Measurements from ENCODE around the gene FMO5. TPM values are rescaled to one million over a fixed set of nuclear protein-coding genes. Genes with fewer than 3 reads are reported as not detected.
"Not testable (repeated sequence)": the region's sequence is repeated elsewhere in the genome, so short reads cannot be mapped to it uniquely, and the experiment has no call there.

Gene FMO5
- total RNA-seq, 2 experiments from 2014 or later, result 0.60 to 0.86 TPM

DNA sequence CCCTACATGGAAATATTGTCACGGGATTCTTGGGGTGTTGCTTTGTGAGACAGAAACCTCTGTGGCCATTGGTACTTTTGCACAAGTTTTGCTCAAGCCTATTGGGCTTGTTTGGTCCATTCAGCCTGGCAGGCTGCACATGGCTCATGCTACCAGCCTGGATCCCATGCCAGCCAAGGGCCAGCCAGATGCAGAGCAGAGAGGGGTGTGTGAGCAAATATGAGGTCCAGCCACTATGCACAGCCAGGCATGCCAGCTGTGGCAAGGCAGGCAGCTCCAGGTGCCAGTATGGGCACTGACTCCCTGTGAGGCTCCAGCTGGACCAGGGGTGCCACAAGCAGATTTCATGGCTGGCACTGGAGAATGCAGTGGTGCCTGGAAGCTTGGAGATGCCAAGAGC lies 10.7 kb upstream of the FMO5 start:
- H3K9me3 Mint-ChIP-seq, result peaks cover 3% of the 10 kb centered on the region
- H3K4me3 Mint-ChIP-seq, result no peak overlapping the region
- no peak for ATAC-seq (ENCODE audit: low read depth)
- peaks cover 3% of the 10 kb centered on the region for H3K4me1 Mint-ChIP-seq
- DNase-seq, result no peak
- H3K36me3 Mint-ChIP-seq, result no peaks in the 10 kb centered on the region
- POLR2A ChIA-PET, result no interaction called here
- H3K27ac Mint-ChIP-seq, result no peak overlapping the region
- peaks cover 9% of the 10 kb centered on the region for H3K27me3 Mint-ChIP-seq

DNA sequence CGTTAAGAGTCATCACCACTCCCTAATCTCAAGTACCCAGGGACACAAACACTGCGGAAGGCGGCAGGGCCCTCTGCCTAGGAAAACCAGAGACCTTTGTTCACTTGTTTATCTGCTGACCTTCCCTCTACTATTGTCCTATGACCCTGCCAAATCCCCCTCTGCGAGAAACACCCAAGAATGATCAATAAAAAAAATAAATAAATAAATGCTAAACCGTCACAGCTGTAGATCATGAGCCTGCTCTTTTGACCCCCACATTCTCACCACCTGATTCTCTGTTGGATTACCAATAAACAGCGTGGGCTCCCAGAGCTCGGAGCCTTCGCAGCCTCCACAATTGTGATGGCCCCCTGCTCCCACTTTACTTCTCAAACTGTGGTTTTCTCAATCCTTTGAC lies 8.8 kb upstream of the FMO5 start:
- POLR2A ChIA-PET; DNase-seq; H3K9me3 Mint-ChIP-seq; H3K27ac Mint-ChIP-seq; H3K36me3 Mint-ChIP-seq; H3K4me3 Mint-ChIP-seq; H3K4me1 Mint-ChIP-seq; ATAC-seq (ENCODE audit: low read depth): not testable (repeated sequence)
- peaks cover 13% of the 10 kb centered on the region for H3K27me3 Mint-ChIP-seq

- POLR2A ChIA-PET; DNase-seq; H3K9me3 Mint-ChIP-seq; H3K4me1 Mint-ChIP-seq; ATAC-seq (ENCODE audit: low read depth); H3K4me3 Mint-ChIP-seq; H3K27ac Mint-ChIP-seq; H3K36me3 Mint-ChIP-seq: not testable (repeated sequence)
- peaks cover 13% of the 10 kb centered on the region for H3K27me3 Mint-ChIP-seq
These were observed 5.9 kb upstream of the FMO5 start for GRCh38 chr1:147231032-147231431.

DNA sequence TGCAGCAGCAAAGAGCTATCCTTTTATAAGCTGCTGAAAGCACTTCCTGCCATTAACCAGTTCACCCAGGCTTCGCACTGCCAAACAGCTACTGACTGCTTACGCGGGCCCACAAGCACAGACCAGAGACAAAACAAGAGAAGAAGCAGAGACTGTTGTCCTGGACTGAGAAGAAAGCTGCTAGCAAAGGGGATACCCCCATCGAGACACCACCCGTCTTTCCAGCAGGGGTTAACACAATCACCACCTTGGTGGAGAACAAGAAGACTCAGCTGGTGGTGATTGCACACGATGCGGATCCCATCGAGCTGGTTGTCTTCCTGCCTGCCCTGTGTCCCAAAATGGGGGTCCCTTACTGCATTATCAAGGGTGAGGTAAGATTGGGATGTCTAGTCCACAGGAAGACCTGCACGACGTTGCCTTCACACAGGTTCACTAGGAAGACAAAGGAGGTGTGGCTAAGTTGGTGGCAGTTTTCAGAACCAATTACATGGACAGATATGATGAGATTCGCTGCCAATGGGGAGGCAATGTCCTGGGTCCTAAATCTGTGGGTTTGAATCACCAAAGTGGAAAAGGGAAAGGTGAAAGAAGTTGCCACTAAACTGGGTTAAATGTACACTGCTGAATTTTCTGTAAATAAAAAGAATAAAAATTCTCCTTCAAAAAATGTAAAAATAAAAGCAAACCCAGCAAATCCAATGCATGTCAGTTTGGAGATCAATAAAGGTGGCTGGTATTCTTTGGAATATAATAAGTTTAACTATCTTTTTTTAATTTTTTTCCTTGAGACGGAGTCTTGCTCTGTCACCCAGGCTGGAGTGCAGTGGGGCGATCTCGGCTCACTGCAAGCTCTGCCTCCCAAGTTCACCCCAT lies 1.2 kb downstream of the FMO5 start:
- no peak overlapping the region for H3K4me3 Mint-ChIP-seq
- peaks cover 8% of the 10 kb centered on the region for H3K27me3 Mint-ChIP-seq
- no peaks in the 10 kb centered on the region for H3K36me3 Mint-ChIP-seq
- H3K9me3 Mint-ChIP-seq, result peaks cover 2% of the 10 kb centered on the region
- DNase-seq (no peak), ATAC-seq (ENCODE audit: low read depth) (no peak)
- no peak overlapping the region for H3K27ac Mint-ChIP-seq
- H3K4me1 Mint-ChIP-seq, result peaks cover 17% of the 10 kb centered on the region
- POLR2A ChIA-PET, result no interaction called here

DNA sequence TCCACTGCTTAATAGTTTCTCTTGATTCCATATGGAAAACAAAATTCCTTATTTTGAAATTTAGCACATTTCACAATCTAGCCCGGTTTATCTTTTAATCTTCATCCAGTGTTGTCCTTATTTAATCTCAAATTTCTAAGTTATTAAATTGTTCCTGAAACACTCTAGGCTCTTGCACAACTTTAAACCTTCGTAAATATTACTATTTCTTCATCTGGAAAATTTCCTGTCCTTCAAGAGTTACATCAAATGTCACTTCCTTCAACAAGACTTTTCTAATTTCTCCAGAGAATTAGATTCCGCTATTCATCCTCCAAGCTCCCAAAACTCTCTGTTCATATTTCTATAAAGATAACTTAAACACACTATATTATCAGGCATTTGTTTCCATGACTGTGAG lies 6.5 kb downstream of the FMO5 start:
- peaks cover 4% of the 10 kb centered on the region for H3K27me3 Mint-ChIP-seq
- ATAC-seq (ENCODE audit: low read depth), result no peak
- POLR2A ChIA-PET, result no interaction called here
- H3K4me1 Mint-ChIP-seq, result no peaks in the 10 kb centered on the region
- no peaks in the 10 kb centered on the region for H3K36me3 Mint-ChIP-seq
- no peak for DNase-seq
- no peak overlapping the region for H3K4me3 Mint-ChIP-seq
- no peaks in the 10 kb centered on the region for H3K9me3 Mint-ChIP-seq
- H3K27ac Mint-ChIP-seq, result no peak overlapping the region

- Mint-ChIP-seq H3K4me1 (no peaks in the 10 kb centered on the region), H3K27me3 (peaks cover under 1% of the 10 kb centered on the region), H3K9me3 (no peaks in the 10 kb centered on the region), H3K27ac (no peak overlapping the region), H3K36me3 (no peaks in the 10 kb centered on the region), H3K4me3 (no peak overlapping the region)
- POLR2A ChIA-PET, result no interaction called here
- ATAC-seq (ENCODE audit: low read depth) (no peak), DNase-seq (no peak)
These were observed 8.0 kb downstream of the FMO5 start for GRCh38 chr1:147217141-147217540.

GRCh38 chr1:147216124-147216523 lies 9.0 kb downstream of the FMO5 start:
- Mint-ChIP-seq H3K4me3 (no peak overlapping the region), H3K36me3 (no peaks in the 10 kb centered on the region), H3K27me3 (no peaks in the 10 kb centered on the region), H3K9me3 (no peaks in the 10 kb centered on the region), H3K4me1 (no peaks in the 10 kb centered on the region), H3K27ac (no peak overlapping the region)
- ATAC-seq (ENCODE audit: low read depth), result no peak
- POLR2A ChIA-PET, result no interaction called here
- DNase-seq, result no peak

DNA sequence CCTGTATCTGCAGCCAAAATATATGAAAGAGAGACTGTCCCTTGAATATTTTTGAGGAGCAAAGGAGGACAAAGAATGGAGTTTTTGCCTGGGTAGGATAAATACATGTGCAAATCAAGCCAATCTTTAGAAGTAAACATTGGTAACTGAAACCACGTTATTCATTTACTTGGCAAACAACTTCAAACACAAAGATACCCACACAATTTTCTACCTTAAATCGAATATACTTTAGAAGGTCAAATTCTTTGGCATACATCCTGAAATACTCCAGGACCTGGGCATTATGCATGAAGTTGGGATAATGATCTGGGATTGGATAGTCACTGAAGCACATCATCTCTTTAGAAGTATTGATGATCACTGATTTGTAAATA lies 9.6 kb downstream of the FMO5 start:
- ATAC-seq (ENCODE audit: low read depth) (no peak), DNase-seq (no peak)
- Mint-ChIP-seq H3K9me3 (no peaks in the 10 kb centered on the region), H3K27ac (no peak overlapping the region), H3K4me1 (no peaks in the 10 kb centered on the region), H3K27me3 (no peaks in the 10 kb centered on the region), H3K4me3 (no peak overlapping the region), H3K36me3 (no peaks in the 10 kb centered on the region)
- POLR2A ChIA-PET, result no interaction called here

DNA sequence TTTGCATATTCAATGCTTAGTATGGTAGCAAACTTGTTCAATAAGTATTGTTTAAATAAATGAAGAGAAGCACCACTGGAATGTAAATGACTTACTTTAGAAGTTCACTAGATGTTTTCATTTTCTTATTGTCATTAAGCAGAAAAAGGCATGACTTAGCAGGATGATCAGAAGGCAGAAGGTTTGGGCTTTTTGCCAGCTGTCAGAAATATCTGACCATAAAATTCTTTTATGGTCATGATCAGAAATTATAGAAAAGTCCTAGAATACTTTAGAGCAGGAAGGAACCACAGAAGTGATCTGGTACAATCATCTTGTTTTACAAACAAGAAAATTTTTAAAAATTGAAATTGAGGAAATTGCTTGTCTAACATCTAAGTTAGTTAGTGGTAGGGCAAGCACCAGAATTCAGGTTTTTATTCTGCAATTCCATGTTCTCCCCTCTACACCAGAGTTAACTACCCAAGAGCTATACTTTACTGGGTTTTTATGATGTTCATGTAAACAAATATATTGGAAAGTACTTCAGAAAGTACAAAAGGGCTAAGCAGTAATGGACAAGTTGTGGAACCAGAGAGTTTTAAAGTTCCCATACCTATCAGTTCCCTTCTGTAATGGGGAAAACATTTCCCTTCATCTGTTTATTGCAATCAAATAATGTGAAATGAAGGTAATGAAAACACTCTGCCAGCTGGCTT lies 10.1 kb downstream of the FMO5 start:
- Mint-ChIP-seq H3K4me1 (no peaks in the 10 kb centered on the region), H3K4me3 (no peak overlapping the region), H3K27ac (no peak overlapping the region), H3K36me3 (no peaks in the 10 kb centered on the region), H3K9me3 (no peaks in the 10 kb centered on the region), H3K27me3 (no peaks in the 10 kb centered on the region)
- POLR2A ChIA-PET, result no interaction called here
- ATAC-seq (ENCODE audit: low read depth), result no peak
- no peak for DNase-seq

DNA sequence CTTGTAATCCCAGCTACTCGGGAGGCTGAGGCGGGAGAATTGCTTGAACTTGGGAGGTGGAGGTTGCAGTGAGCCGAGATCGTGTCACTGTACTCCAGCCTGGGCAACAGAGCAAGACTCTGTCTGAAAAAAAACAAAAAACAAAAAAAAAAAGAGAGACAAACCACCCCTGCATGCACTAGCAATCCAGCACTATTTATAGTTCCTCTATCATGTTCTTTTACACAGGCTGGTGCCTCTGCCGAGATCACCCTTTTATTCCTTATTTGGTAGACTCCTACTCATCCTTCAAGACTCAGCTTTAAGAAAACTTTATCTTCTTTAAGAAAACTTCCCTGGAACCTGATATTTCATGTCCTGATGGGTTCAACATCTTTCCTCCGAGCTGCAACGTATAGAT lies 10.8 kb downstream of the FMO5 start:
- H3K27ac Mint-ChIP-seq, result no peak overlapping the region
- no peaks in the 10 kb centered on the region for H3K27me3 Mint-ChIP-seq

GRCh38 chr1:147213271-147213670 lies 11.9 kb downstream of the FMO5 start:
- no peaks in the 10 kb centered on the region for H3K4me1 Mint-ChIP-seq
- POLR2A ChIA-PET, result no interaction called here
- DNase-seq (no peak), ATAC-seq (ENCODE audit: low read depth) (no peak)
- H3K27ac Mint-ChIP-seq, result no peak overlapping the region
- no peaks in the 10 kb centered on the region for H3K36me3 Mint-ChIP-seq
- H3K9me3 Mint-ChIP-seq, result no peaks in the 10 kb centered on the region
- H3K27me3 Mint-ChIP-seq, result no peaks in the 10 kb centered on the region
- H3K4me3 Mint-ChIP-seq, result no peak overlapping the region

More for the DNA sequence above, 10.8 kb downstream of the FMO5 start:
- Mint-ChIP-seq H3K4me1 (no peaks in the 10 kb centered on the region), H3K9me3 (no peaks in the 10 kb centered on the region), H3K4me3 (no peak overlapping the region), H3K36me3 (no peaks in the 10 kb centered on the region)
- ATAC-seq (ENCODE audit: low read depth), result no peak
- no peak for DNase-seq
- POLR2A ChIA-PET, result no interaction called here

- Mint-ChIP-seq H3K27ac (no peak overlapping the region), H3K4me3 (no peak overlapping the region), H3K4me1 (no peaks in the 10 kb centered on the region), H3K27me3 (no peaks in the 10 kb centered on the region), H3K36me3 (peaks cover 2% of the 10 kb centered on the region), H3K9me3 (no peaks in the 10 kb centered on the region)
- POLR2A ChIA-PET, result no interaction called here
- no peak for ATAC-seq (ENCODE audit: low read depth)
- DNase-seq, result no peak
These were observed 13.6 kb downstream of the FMO5 start for GRCh38 chr1:147211577-147211976.

DNA sequence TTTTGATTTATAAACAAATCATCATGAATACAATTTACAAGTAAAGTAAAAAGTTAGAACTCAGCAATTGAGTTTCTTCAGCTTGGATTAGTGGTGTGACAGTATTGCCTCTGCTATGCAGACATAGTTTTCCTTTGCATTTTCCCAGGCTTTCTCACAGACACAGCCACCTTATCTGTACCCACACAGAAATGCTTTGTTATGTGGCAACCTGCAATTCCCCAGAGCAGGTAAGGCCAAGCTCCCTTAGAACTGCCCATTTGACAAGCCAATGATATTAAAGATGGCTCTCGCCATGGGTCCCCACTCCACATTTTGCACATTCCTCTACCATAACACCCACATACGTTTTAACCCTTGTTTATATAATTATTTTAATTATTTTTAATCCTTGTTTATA lies 14.2 kb downstream of the FMO5 start:
- no peaks in the 10 kb centered on the region for H3K27me3 Mint-ChIP-seq
- POLR2A ChIA-PET, result no interaction called here
- DNase-seq, result no peak
- no peaks in the 10 kb centered on the region for H3K9me3 Mint-ChIP-seq
- ATAC-seq (ENCODE audit: low read depth), result no peak
- H3K4me1 Mint-ChIP-seq, result no peaks in the 10 kb centered on the region
- no peak overlapping the region for H3K4me3 Mint-ChIP-seq
- peaks cover 2% of the 10 kb centered on the region for H3K36me3 Mint-ChIP-seq
- H3K27ac Mint-ChIP-seq, result no peak overlapping the region
